GM13976 (cell line): ENCODE data around the gene PDE2A.
"Not testable (repeated sequence)": the region's sequence is repeated elsewhere in the genome, so short reads cannot be mapped to it uniquely, and the experiment has no call there.

Experiments
- DNase-seq: peaks from one replicate; pipeline ENCODE4 v3.0.0; 2012; ENCODE audit warnings: low spot score
- in situ Hi-C: fragments of 300-500 bp; cut with MboI; formaldehyde crosslinking; loops from one replicate; pipeline ENCODE4 v1.12.0; 2022; ENCODE audit warnings: low sequenced_read_pairs, mixed read lengths, inconsistent platforms; ENCODE audit not compliant: unreplicated experiment
- TF ChIP-seq, protein P1 (sequence below): IDR thresholded peaks from 2 replicates; pipeline ENCODE4 v1.5.1; 2012; ENCODE audit warnings: borderline replicate concordance, mild to moderate bottlenecking; ENCODE audit not compliant: insufficient read depth; ENCODE audit errors: extremely low read depth, missing control alignments, control extremely low read depth

The PDE2A gene

GRCh38 chr11:72561856-72562255, 112.4 kb downstream of the PDE2A start:
- no peak for DNase-seq
- in situ Hi-C loops: no loop called here
- TF ChIP-seq, protein P1, sequence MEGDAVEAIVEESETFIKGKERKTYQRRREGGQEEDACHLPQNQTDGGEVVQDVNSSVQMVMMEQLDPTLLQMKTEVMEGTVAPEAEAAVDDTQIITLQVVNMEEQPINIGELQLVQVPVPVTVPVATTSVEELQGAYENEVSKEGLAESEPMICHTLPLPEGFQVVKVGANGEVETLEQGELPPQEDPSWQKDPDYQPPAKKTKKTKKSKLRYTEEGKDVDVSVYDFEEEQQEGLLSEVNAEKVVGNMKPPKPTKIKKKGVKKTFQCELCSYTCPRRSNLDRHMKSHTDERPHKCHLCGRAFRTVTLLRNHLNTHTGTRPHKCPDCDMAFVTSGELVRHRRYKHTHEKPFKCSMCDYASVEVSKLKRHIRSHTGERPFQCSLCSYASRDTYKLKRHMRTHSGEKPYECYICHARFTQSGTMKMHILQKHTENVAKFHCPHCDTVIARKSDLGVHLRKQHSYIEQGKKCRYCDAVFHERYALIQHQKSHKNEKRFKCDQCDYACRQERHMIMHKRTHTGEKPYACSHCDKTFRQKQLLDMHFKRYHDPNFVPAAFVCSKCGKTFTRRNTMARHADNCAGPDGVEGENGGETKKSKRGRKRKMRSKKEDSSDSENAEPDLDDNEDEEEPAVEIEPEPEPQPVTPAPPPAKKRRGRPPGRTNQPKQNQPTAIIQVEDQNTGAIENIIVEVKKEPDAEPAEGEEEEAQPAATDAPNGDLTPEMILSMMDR: no peak

DNA sequence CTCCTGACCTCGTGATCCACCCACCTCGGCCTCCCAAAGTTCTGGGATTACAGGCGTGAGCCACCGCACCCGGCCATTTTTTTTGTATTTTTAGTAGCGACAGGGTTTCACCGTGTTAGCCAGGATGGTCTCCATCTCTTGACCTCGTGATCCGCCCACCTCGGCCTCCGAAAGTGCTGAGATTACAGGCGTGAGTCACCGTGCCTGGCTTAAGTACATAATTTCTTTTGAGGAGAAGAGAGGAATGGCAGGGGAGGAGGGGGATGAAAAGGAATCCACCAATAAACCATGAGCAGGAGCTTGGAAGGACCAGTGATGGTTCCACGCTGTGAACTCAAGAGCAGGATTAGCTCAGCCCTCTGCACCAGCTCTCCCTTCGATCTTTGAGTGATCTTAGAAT, 113.4 kb downstream of the PDE2A start:
- in situ Hi-C loops, DNase-seq: not testable (repeated sequence)

- TF ChIP-seq, protein P1: no peak
- in situ Hi-C loops: no loop called here
- DNase-seq: no peak
Measured at GRCh38 chr11:72556433-72556832, 117.8 kb downstream of the PDE2A start.

DNA sequence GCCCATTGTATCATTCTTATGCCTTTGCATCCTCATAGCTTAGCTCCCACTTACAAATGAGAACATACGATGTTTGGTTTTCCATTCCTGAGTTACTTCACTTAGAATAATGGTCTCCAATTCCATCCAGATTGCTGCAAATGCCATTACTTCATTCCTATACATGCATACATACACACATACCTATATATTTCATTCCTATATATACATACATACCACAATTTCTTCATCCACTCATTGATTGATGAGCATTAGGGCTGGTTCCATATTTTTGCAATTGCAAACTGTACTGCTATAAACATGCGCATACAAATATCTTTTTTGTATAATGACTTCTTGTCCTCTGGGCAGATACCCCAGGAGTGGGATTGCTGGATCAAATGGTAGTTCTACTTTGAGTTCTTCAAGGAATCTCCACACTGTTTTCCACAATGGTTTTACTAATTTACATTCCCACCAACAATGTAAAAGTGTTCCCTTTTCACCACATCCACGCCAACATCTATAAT, 119.2 kb downstream of the PDE2A start:
- DNase-seq, in situ Hi-C loops: not testable (repeated sequence)

GRCh38 chr11:72553706-72554105, 120.5 kb downstream of the PDE2A start:
- DNase-seq: no peak
- in situ Hi-C loops: no loop called here
- TF ChIP-seq, protein P1: peak; percentile 24

DNA sequence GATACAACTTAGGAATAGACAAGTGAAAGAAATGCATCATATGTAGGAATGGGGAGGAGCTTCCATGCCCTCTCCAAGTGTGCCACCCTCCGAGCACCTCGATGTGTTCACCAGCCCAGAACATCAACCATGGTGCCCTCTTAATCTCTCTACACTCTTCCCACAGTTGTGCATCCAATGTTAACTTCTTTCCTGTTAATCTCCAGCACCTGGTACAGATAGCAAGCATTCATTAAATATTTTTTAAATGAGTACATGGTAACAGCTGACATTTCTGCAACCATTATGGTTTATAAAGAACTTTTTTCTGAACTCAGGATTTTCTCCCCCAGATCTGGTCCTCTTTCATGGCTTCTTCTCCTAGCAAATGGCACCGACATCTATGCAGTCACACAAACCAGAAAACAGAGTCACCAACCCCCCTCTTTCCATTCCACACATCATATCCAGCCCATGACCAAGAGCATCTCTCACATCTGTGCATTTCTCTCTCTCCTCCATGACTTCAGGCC, 121.8 kb downstream of the PDE2A start:
- in situ Hi-C loops: no loop called here
- no peak for DNase-seq
- TF ChIP-seq, protein P1: no peak

GRCh38 chr11:72551571-72551970, 122.7 kb downstream of the PDE2A start:
- in situ Hi-C loops: no loop called here
- no peak for DNase-seq
- TF ChIP-seq, protein P1: no peak

DNA sequence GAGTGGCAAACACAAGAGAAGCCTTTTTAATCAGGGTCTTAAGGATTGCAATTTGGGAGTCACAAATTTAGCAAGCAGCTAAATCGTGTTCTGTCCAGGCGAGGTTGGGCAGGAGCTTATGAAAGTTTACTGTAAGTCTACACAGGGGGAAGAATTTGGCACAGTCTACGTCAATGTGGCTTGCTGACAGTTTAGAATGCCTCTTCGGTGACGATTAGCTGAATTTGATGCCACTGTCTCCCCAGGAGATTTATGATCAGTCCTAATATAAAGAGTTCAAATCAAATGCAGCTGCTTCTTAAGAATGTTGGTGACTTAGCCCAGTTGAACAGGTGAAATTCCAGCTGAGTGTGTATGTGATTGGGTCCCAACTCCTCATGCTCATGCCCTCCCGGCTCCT, 125.8 kb downstream of the PDE2A start:
- TF ChIP-seq, protein P1: no peak
- in situ Hi-C loops: no loop called here
- no peak for DNase-seq
